HG03439 (cell line): ENCODE measurements around the gene TMEM255B.
"Not testable (repeated sequence)": the region's sequence is repeated elsewhere in the genome, so short reads cannot be mapped to it uniquely, and the experiment has no call there.

Experiments used
- ATAC-seq: cut with Tn5 transposase; IDR thresholded peaks from one replicate; pipeline ENCODE4 v1.9.1; 2021; ENCODE audit warnings: mild to moderate bottlenecking, moderate library complexity; ENCODE audit not compliant: unreplicated experiment

Gene TMEM255B

GRCh38 chr13:113758651-113759524, at the start of gene TMEM255B:
Gene TMEM255B (plus strand): TSS chr13:113759226. CDS start chr13:113759270, 44 bp downstream.
- ATAC-seq, result peak; percentile 65

DNA sequence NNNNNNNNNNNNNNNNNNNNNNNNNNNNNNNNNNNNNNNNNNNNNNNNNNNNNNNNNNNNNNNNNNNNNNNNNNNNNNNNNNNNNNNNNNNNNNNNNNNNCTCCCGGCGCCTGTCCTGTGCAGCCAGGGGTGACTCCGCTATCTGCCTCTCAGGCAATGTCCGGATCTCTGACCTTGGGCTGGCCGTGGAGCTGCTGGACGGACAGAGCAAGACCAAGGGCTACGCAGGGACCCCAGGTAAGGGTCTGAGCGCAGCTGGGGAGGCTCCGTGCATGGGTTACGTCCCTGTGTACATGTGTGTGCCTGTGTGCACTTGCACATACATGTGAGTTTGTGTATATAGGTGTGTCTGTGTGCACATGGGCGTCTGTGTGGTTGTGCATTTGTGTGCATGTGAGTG, 36.1 kb upstream of the TMEM255B start:
- ATAC-seq, result no peak

DNA sequence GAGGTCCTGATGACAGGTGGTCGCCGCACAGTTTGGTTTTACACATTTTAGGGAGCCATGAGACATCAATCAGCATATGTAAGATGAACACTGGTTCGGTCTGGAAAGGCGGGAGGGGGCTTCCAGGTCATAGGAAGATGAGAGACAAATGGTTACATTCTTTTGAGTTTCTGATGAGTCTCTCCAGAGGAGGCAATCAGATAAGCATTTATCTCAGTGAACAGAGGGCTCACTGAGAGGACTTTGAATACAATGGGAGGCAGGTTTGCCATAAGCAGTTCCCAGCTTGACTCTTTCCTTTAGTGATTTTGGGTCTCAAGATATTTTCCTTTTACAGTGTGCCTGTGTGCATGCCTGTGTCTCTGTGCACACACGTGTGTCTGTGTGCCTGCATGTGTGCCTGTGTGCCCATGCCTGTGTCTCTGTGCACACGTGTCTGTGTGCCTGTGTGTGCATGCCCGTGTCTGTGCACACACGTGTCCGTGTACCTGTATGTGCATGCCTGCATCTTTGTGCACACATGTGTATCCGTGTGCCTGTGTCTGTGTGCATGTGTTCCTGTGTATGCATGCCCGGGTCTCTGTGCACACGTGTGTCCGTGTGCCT, 35.5 kb upstream of the TMEM255B start:
- no peak for ATAC-seq

- ATAC-seq, result no peak
Measured at GRCh38 chr13:113724016-113724758, 34.8 kb upstream of the TMEM255B start.

DNA sequence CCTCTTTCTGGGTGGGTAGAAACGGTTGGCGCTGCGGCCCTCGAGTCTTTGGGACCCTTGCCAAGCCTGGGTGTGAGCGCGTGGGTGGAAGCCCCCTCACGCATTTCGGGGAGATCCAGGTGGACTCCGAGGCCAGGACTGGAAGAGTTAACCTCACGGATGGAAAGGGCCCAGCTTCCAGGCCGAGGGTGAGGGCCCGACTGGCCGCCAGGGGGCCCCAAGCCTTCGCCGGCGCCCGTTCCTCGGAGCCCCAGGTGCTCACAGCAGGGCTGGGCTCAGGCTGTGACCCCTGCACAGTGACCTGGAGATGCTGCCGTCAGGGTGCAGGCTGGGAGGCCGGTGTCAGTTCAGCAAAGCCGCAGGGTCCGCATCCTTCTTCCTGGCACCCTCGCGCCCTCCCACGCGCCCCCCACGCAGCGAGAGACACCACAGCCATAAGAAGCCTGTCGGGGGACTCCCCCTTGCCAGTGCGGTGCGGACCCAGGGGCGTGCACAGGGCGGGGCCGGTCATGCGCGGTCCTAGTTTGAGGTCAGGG, 34.2 kb upstream of the TMEM255B start:
- no peak for ATAC-seq

DNA sequence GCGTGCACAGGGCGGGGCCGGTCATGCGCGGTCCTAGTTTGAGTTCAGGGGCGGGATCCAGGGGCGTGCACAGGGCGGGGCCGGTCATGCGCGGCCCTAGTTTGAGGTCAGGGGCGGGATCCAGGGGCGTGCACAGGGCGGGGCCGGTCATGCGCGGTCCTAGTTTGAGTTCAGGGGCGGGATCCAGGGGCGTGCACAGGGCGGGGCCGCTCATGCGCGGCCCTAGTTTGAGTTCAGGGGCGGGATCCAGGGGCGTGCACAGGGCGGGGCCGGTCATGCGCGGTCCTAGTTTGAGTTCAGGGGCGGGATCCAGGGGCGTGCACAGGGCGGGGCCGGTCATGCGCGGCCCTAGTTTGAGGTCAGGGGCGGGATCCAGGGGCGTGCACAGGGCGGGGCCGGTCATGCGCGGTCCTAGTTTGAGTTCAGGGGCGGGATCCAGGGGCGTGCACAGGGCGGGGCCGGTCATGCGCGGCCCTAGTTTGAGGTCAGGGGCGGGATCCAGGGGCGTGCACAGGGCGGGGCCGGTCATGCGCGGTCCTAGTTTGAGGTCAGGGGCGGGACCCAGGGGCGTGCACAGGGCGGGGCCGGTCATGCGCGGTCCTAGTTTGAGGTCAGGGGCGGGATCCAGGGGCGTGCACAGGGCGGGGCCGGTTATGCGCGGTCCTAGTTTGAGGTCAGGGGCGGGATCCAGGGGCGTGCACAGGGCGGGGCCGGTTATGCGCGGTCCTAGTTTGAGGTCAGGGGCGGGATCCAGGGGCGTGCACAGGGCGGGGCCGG, 33.5 kb upstream of the TMEM255B start:
- not testable (repeated sequence) for ATAC-seq

DNA sequence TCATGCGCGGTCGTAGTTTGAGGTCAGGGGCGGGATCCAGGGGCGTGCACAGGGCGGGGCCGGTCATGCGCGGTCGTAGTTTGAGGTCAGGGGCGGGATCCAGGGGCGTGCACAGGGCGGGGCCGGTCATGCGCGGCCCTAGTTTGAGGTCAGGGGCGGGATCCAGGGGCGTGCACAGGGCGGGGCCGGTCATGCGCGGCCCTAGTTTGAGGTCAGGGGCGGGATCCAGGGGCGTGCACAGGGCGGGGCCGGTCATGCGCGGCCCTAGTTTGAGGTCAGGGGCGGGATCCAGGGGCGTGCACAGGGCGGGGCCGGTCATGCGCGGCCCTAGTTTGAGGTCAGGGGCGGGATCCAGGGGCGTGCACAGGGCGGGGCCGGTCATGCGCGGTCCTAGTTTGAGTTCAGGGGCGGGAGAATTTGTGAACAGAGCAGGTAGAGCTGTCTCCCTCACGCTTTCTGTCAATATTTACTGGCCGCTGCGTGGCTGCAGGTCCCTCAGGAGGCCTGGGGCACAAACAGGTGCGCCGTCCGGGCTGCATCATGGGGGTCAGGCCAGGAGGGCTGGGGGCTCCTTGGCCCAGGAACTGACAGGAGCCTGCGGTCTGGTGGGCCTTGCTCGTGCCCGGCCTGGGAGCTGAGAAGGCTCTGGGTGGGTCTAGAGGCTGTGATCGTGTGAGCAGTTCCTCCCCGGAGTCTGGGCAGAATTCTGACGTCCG, 32.8 kb upstream of the TMEM255B start:
- ATAC-seq, result not testable (repeated sequence)

- no peak for ATAC-seq
Measured at GRCh38 chr13:113726961-113727411, 32.0 kb upstream of the TMEM255B start.

DNA sequence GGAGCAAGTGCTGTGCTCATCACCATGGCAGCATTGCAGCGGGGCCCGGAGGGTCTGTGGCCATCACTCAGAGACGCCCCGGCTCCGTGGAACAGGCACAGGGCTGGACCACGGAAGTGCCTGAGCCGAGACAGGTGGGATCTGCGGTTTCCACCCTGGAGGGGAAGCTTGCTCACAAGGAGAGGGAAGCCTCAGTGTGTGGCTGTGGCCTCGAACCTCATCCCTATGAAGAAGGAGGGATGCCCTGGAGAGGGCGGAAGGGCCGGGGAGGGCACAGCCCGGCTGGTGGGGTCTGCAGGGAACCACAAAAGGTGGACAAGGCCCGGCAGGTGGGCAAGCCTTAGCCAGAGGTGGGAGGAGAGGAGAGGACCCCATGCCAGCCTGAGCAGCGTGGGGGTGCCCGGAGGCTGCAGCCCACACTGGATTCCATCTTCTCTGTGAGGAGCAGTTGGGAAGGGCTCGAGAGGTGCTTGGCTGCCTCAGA, 30.4 kb upstream of the TMEM255B start:
- no peak for ATAC-seq

DNA sequence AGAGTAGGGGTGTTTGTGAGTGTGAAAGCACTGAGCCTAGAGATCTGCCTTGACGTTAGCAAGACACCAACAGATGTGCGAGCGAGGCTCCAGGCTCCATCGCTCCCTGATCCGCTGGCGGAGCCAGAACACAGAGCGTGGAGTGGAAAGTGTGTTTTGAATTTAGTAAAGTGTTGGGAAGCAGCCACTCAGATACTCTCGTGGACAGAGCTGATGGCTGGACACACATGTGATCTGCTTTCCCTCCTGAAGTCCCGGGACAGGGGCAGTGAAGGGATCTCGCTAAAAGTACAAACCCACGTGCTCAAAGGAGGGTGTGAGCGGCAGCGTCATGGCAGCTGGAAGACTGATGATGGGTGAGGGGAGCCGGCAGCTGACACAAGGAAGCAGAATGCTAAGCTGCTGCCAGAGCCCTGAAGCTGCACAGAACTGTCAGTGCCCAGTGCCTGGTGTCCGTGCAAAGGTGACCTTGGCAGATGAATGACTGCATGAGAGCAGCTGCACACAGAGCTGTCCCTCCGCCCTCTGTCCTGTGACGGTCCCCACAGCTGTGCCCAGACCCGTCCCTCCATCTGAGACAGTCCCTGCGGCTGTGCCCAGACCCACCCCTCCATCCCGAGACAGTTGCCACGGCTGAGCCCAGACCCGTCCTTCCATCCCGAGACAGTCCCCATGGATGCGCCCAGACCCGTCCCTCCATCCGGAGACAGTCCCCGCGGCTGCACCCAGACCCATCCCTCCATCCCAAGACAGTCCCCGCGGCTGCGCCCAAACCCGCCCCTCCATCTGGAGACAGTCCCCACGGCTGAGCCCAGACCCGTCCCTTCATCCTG, 29.6 kb upstream of the TMEM255B start:
- no peak for ATAC-seq

DNA sequence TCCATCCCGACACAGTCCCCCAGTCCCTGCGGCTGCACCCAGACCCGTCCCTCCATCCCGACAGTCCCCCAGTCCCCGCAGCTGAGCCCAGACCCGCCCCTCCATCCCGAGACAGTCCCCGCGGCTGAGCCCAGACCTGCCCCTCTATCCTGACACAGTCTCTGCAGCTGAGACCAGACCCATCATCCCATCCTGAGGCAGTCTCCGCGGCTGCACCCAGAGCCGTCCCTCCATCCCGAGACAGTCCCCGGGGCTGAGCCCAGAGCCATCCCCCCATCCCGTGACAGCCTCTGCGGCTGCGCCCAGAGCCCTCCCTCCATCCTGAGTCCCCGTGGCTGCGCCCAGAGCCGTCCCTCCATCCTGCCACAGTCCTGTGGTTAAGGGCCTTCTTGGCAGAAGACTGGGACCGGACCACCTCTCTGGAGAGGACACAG, 28.8 kb upstream of the TMEM255B start:
- ATAC-seq, result no peak

DNA sequence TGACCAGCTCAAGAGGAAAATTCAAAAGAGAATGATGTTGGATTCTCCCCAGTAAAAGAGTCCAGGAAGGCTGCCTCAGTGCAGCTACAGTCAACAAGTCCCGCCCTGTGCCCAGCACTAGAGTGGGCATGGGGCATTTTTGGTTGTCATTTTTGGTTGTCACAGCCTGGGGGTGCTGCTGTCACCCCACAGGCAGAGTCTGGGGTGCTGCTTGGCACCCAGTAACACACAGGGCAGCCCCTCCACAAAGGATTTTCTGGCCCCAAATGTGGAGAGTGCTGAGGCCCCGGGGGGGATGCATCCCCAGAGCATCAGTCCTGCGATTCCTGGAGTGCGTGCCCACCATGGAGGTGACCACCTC, 28.2 kb upstream of the TMEM255B start:
- no peak for ATAC-seq

- no peak for ATAC-seq
Measured at GRCh38 chr13:113731192-113732175, 27.5 kb upstream of the TMEM255B start.

DNA sequence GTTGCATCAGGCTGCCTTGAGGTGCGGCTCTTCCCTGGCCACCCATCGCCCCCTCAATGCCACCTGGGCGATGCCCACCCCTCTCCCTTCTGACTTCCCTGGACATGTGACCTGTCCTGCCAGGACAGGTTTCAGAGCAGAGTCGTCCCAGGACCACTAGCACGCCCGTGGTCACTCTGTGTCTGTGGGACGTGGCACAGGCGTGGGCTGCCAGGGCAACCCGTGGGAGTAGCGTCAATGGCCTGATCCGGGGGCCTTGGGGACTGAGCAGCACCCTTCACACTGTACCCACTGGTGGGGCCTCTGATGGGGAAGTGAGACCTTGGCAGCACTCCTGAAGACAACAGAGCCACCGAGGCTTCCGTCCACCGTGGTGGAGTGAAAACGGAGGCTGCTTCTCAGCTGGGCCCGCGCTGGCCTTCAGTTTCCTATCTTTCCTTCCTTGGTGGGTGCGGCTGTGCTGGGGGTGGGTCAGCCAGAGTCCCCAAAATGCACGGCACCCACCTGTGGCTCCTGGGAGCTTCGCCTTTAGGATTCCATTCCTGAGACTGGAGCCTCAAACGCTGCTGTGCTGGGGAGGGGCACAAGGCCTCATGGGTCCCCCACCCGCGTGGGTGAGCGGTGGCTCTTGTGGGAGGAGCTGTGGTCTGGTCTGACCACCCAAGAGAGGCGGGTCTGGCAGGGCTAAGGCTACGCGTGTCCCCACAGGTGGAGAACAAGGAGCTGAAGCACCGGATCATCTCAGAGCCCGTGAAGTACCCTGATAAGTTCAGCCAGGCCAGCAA, 26.7 kb upstream of the TMEM255B start:
- ATAC-seq, result no peak

DNA sequence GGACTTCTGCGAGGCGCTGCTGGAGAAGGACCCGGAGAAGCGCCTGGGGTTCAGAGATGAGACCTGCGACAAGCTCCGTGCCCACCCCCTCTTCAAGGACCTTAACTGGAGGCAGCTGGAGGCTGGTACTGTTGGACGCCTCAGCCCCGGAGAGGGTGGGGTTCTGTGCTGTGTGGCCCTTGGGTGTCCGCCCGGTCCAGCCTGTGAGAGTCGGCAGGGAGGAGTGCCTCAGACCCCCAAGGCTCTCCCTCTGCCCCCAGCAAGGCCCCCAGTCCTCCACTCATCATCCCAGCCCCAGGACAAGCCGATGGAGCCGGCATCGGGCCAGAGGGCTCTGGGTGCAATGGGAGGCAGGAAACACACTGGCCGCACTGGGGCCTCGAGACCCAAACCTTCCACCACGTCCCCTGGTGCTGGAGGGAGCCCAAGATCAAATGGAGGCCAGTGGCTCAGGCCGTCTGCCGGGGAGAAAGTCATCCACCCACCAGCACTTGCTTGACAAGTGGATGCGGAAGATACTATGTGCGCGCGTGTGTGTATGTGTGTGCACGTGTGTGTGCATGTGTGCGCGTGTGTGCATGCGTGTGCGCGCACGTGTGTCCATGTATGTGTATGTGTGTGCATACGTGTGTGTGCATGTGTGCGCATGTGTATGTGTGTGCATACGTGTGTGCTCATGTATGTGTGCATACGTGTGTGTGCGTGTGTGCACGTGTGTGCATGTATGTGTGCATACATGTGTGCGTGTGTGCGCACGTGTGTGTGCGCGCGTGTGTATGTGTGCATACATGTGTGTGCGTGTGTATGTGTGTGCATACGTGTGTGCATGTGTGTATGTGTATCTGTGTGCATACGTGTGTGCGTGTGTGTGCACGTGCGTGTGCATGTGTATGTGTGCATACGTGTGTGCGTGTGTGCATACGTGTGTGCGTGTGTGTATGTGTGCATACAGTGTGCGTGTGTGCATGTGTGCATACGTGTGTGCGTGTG, 25.8 kb upstream of the TMEM255B start:
- ATAC-seq, result no peak
